WTC11 (cell line): ENCODE results near the gene PDPK1. TPM values are rescaled to one million over a fixed set of nuclear protein-coding genes. Genes with fewer than 3 reads are reported as not detected.
A peak's percentile ranks its signal among the peaks of the same experiment; 100 is the strongest.

ENCODE experiments used
- ATAC-seq: fragments of 200-7000 bp; cut with Tn5 transposase; 2 replicates; pipeline ENCODE4 v1.10.0; 2021; ENCODE audit warnings: mild to moderate bottlenecking, moderate library complexity
- CTCF ChIA-PET: fragments of 300-600 bp; sonication (Branson Sonifier 250); formaldehyde crosslinking; loops from one replicate; lab custom pipeline; 2021; ENCODE audit warnings: antibody characterized with exemption; lab: Charles Lee
- POLR2A ChIA-PET: fragments of 350-600 bp; sonication (Branson Sonifier 250); formaldehyde crosslinking; loops from one replicate; lab custom pipeline; 2021; ENCODE audit warnings: antibody characterized with exemption; lab: Charles Lee
- DNase-seq: peaks from one replicate; pipeline ENCODE4 v3.0.0; 2021; ENCODE audit warnings: low spot score
- H3K27ac Mint-ChIP-seq: 2 replicates; pipeline ENCODE4 v1.8.0; 2021; ENCODE audit warnings: mixed read lengths
- H3K27me3 Mint-ChIP-seq: 2 replicates; pipeline ENCODE4 v1.8.0; 2021; ENCODE audit warnings: low read depth, mild to moderate bottlenecking, moderate library complexity, mixed read lengths
- H3K36me3 Mint-ChIP-seq: 2 replicates; pipeline ENCODE4 v1.8.0; 2021; ENCODE audit warnings: mixed read lengths
- H3K4me1 Mint-ChIP-seq: 2 replicates; pipeline ENCODE4 v1.8.0; 2022; ENCODE audit warnings: mixed read lengths
- H3K4me3 Mint-ChIP-seq: 2 replicates; pipeline ENCODE4 v1.8.0; 2021; ENCODE audit warnings: mild to moderate bottlenecking, moderate library complexity, mixed read lengths
- H3K9me3 Mint-ChIP-seq: 2 replicates; pipeline ENCODE4 v1.8.0; 2021; ENCODE audit warnings: mixed read lengths
- E2F5 ChIP-seq: sonication (generic); formaldehyde crosslinking; IDR thresholded peaks from 2 replicates; pipeline ENCODE4 v1.8.1; 2022; ENCODE audit warnings: mild to moderate bottlenecking, moderate library complexity, missing genetic modification reagents
- FOXK1 ChIP-seq: sonication (generic); formaldehyde crosslinking; IDR thresholded peaks from 2 replicates; pipeline ENCODE4 v1.8.0; 2022; ENCODE audit warnings: mild to moderate bottlenecking, moderate library complexity, missing genetic modification reagents
- HMGA2 ChIP-seq: fragments of 250-450 bp; sonication (Bioruptor Pico); IDR thresholded peaks from 2 replicates; pipeline ENCODE4 v1.4.0; 2021; ENCODE audit warnings: mild to moderate bottlenecking, moderate library complexity
- MYBL2 ChIP-seq: sonication (generic); formaldehyde crosslinking; IDR thresholded peaks from 2 replicates; pipeline ENCODE4 v1.8.1; 2023; ENCODE audit warnings: mild to moderate bottlenecking, moderate library complexity, missing genetic modification reagents
- NFE2L1 ChIP-seq: sonication (generic); formaldehyde crosslinking; IDR thresholded peaks from 2 replicates; pipeline ENCODE4 v1.8.1; 2023; ENCODE audit warnings: missing genetic modification reagents
- TEAD1 ChIP-seq: sonication (generic); formaldehyde crosslinking; IDR thresholded peaks from 2 replicates; pipeline ENCODE4 v1.8.0; 2022; ENCODE audit warnings: mild to moderate bottlenecking, missing genetic modification reagents
- ZBTB21 ChIP-seq: sonication (generic); formaldehyde crosslinking; IDR thresholded peaks from 2 replicates; pipeline ENCODE4 v1.8.1; 2023; ENCODE audit warnings: mild to moderate bottlenecking, missing genetic modification reagents, borderline replicate concordance
- total RNA-seq: library from RNA; stranded (reverse); gene quantifications from 3 replicates; pipeline ENCODE4 v1.2.3, GENCODE V29; 2021
- TF ChIP-seq, protein P1 (sequence below): sonication (generic); formaldehyde crosslinking; IDR thresholded peaks from 2 replicates; pipeline ENCODE4 v1.8.1; 2023; ENCODE audit warnings: mild to moderate bottlenecking, missing genetic modification reagents
- TF ChIP-seq, protein P2 (sequence below): sonication (generic); formaldehyde crosslinking; IDR thresholded peaks from 2 replicates; pipeline ENCODE4 v1.8.0; 2022; ENCODE audit warnings: missing genetic modification reagents
- TF ChIP-seq, protein P3 (sequence below): sonication (generic); formaldehyde crosslinking; IDR thresholded peaks from 2 replicates; pipeline ENCODE4 v1.8.0; 2023; ENCODE audit warnings: missing genetic modification reagents, mild to moderate bottlenecking, borderline replicate concordance

The PDPK1 gene
- total RNA-seq, 1 experiment from 2014 or later: 31.4 TPM

DNA sequence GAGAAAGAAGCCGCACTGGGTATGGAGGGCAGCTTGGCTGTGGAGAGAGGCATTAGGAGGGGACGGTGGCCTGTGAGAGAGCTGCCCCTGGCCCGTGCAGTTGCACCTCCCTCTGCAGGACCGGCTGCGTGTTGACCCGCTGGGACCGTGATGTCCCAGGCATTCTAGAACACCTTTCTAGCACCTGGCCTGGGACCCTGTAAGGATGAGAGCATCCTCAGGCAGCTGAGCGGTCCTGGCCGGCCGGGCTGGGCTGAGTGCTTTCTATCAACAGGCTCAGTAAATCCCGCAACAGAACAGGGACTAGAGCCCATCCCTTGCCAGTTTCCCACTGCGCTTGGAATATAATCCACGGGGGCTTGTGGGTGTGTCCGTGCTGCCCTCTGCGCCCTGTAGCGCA is 48.2 kb upstream of the PDPK1 start:
- 0 out of 2 replicates have a peak, but pooled peaks cover 4% of the 10 kb centered on the region for H3K4me1 Mint-ChIP-seq
- TF ChIP-seq ZBTB21 (CRISPR knock-in tag) (no peak), FOXK1 (CRISPR knock-in tag) (no peak), E2F5 (CRISPR knock-in tag) (no peak), NFE2L1 (CRISPR knock-in tag) (no peak)
- TF ChIP-seq, protein P1, sequence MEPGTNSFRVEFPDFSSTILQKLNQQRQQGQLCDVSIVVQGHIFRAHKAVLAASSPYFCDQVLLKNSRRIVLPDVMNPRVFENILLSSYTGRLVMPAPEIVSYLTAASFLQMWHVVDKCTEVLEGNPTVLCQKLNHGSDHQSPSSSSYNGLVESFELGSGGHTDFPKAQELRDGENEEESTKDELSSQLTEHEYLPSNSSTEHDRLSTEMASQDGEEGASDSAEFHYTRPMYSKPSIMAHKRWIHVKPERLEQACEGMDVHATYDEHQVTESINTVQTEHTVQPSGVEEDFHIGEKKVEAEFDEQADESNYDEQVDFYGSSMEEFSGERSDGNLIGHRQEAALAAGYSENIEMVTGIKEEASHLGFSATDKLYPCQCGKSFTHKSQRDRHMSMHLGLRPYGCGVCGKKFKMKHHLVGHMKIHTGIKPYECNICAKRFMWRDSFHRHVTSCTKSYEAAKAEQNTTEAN: no peak
- TF ChIP-seq, all 79 proteins: peak for 0
- Mint-ChIP-seq H3K9me3 (no peaks in the 10 kb centered on the region), H3K27me3 (no peaks in the 10 kb centered on the region), H3K4me3 (no peak overlapping the region), H3K36me3 (no peaks in the 10 kb centered on the region), H3K27ac (peak overlapping the region; percentile 60; the same call in 1 of the 2 replicates)
- DNase-seq (no peak), ATAC-seq (no peak)
- POLR2A ChIA-PET: no interaction called here
- CTCF ChIA-PET: interaction anchor here (2.1 kb wide), 1 partner anchor 12 kb away, joined by 12 read pairs; no protein-coding TSS in a partner anchor

GRCh38 chr16:2490190-2491105 is 47.4 kb upstream of the PDPK1 start:
- ChIA-PET POLR2A (no interaction called here), CTCF (interaction anchor here (1.4 kb wide), 1 partner anchor 11 kb away, joined by 6 read pairs; no protein-coding TSS in a partner anchor)
- Mint-ChIP-seq H3K27ac (no peak overlapping the region), H3K9me3 (no peaks in the 10 kb centered on the region), H3K4me3 (no peak overlapping the region), H3K36me3 (no peaks in the 10 kb centered on the region), H3K4me1 (0 out of 2 replicates have a peak, but pooled peaks cover 4% of the 10 kb centered on the region), H3K27me3 (no peaks in the 10 kb centered on the region)
- TF ChIP-seq, protein P2, sequence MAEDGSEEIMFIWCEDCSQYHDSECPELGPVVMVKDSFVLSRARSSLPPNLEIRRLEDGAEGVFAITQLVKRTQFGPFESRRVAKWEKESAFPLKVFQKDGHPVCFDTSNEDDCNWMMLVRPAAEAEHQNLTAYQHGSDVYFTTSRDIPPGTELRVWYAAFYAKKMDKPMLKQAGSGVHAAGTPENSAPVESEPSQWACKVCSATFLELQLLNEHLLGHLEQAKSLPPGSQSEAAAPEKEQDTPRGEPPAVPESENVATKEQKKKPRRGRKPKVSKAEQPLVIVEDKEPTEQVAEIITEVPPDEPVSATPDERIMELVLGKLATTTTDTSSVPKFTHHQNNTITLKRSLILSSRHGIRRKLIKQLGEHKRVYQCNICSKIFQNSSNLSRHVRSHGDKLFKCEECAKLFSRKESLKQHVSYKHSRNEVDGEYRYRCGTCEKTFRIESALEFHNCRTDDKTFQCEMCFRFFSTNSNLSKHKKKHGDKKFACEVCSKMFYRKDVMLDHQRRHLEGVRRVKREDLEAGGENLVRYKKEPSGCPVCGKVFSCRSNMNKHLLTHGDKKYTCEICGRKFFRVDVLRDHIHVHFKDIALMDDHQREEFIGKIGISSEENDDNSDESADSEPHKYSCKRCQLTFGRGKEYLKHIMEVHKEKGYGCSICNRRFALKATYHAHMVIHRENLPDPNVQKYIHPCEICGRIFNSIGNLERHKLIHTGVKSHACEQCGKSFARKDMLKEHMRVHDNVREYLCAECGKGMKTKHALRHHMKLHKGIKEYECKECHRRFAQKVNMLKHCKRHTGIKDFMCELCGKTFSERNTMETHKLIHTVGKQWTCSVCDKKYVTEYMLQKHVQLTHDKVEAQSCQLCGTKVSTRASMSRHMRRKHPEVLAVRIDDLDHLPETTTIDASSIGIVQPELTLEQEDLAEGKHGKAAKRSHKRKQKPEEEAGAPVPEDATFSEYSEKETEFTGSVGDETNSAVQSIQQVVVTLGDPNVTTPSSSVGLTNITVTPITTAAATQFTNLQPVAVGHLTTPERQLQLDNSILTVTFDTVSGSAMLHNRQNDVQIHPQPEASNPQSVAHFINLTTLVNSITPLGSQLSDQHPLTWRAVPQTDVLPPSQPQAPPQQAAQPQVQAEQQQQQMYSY (CRISPR knock-in tag): 0 out of 2 replicates have a peak, but pooled peaks have one; percentile 10
- TF ChIP-seq, protein P3, sequence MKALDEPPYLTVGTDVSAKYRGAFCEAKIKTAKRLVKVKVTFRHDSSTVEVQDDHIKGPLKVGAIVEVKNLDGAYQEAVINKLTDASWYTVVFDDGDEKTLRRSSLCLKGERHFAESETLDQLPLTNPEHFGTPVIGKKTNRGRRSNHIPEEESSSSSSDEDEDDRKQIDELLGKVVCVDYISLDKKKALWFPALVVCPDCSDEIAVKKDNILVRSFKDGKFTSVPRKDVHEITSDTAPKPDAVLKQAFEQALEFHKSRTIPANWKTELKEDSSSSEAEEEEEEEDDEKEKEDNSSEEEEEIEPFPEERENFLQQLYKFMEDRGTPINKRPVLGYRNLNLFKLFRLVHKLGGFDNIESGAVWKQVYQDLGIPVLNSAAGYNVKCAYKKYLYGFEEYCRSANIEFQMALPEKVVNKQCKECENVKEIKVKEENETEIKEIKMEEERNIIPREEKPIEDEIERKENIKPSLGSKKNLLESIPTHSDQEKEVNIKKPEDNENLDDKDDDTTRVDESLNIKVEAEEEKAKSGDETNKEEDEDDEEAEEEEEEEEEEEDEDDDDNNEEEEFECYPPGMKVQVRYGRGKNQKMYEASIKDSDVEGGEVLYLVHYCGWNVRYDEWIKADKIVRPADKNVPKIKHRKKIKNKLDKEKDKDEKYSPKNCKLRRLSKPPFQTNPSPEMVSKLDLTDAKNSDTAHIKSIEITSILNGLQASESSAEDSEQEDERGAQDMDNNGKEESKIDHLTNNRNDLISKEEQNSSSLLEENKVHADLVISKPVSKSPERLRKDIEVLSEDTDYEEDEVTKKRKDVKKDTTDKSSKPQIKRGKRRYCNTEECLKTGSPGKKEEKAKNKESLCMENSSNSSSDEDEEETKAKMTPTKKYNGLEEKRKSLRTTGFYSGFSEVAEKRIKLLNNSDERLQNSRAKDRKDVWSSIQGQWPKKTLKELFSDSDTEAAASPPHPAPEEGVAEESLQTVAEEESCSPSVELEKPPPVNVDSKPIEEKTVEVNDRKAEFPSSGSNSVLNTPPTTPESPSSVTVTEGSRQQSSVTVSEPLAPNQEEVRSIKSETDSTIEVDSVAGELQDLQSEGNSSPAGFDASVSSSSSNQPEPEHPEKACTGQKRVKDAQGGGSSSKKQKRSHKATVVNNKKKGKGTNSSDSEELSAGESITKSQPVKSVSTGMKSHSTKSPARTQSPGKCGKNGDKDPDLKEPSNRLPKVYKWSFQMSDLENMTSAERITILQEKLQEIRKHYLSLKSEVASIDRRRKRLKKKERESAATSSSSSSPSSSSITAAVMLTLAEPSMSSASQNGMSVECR (CRISPR knock-in tag): no peak
- TF ChIP-seq HMGA2 (no peak), MYBL2 (CRISPR knock-in tag) (no peak), TEAD1 (CRISPR knock-in tag) (no peak)
- no peak for DNase-seq
- ATAC-seq: no peak
